Measurements from ENCODE around the gene RPP21.
A peak's percentile ranks its signal among the peaks of the same experiment; 100 is the strongest.

Gene RPP21

GRCh38 chr6:30344868-30345671 lies at the start of gene RPP21:
Gene RPP21 (plus strand): TSS chr6:30345156. CDS start chr6:30345172, 16 bp downstream.
- peak; percentile 83 for DNase-seq (ENCODE audit: low read depth)

DNA sequence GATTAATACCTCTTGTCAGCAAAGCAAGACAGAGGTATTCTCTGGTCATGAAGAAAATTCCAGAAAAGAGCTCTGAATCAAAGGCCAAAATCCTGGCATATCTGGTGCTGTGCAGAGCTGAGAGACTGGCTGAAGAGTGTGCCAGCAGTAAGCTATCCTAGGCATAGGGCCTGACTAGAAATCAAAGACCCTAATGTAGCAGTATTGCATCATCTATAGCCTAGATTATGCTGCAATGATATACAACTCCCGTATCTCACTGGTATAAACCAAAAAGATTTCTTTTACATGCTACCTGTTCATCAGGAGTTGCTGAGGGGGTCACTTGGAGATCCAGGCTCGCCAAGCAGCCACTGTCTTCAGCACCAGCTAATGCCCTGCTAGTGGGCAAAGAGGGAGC lies 49.1 kb upstream of the RPP21 start:
- no peak for DNase-seq (ENCODE audit: low read depth)

- DNase-seq (ENCODE audit: low read depth) = no peak
Observed at GRCh38 chr6:30304002-30304401, 41.0 kb upstream of the RPP21 start.

DNA sequence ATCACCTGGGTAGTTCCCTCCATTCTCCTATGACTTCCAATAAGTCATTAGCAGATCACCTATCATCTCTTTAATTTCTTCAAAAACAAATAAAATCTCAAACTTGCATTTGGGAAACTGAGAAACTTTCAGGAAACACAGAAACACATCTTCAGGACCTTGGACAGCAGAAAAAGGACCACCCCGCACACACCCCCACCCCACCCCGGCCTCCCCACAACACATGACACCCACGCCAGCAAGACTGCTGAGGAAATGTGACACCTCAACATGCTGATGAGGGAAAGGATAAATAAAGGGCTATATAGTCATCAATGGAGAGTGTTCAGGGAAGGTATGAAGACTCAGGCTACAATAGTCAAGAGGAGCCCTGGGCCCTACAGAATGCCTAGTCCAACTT lies 33.9 kb upstream of the RPP21 start:
- no peak for DNase-seq (ENCODE audit: low read depth)

DNA sequence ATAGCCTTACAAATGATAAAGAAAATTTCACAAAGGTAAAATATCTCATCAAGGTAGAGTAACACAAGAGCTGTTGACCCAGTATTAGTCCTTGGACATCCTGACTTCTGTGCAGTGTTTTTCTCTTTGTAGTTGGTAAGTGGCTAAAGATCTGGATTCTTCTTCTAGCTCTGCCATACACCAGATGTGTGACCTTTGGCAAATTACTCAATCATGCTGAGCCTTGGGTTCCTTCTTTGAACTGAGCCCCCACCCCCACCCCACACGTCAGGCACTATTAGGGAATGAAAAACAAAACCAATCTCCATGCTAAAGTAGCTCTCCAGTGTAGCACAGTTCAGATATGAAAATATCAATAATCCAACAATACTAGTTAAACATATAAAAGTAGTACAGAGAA lies 33.3 kb upstream of the RPP21 start:
- DNase-seq (ENCODE audit: low read depth) = no peak

- DNase-seq (ENCODE audit: low read depth) = no peak
Observed at GRCh38 chr6:30312266-30312665, 32.7 kb upstream of the RPP21 start.

- no peak for DNase-seq (ENCODE audit: low read depth)
Observed at GRCh38 chr6:30312676-30313321, 32.2 kb upstream of the RPP21 start.

GRCh38 chr6:30315156-30315555 lies 29.8 kb upstream of the RPP21 start:
- no peak for DNase-seq (ENCODE audit: low read depth)

- no peak for DNase-seq (ENCODE audit: low read depth)
Observed at GRCh38 chr6:30317913-30318589, 26.9 kb upstream of the RPP21 start.

DNA sequence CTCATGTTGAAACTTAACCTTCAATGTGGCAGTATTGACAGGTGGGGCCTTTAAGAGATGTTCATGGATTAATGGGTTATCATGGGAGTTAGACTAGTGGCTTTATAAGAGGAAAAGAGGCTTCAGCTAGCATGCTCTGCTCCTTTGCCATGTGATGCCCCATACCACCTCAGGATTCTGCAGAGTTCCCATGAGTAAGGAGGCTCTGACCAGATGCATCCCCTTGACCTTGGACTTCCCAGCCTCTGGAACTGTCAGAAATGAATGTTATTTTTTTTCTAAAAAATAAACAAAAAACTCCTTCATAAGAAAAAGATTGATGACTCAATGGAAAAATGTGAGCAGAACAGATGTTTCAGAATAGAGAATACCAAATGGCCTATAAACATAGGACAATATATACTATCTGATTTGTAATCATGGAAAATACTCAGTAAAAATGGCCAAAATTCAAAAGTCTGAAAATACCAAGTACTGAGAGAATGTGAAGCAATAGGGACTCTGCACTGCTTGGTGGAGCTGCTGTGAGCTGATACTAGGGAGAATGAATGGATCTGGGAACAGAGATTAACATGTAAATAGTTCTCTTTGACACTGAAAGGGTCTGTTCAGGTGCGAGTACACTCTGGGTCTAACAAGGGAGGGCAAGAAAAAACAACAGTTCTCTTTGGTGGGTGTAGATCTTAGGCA lies 25.7 kb upstream of the RPP21 start:
- DNase-seq (ENCODE audit: low read depth) = no peak

GRCh38 chr6:30321692-30322388 lies 23.1 kb upstream of the RPP21 start:
- DNase-seq (ENCODE audit: low read depth) = no peak

DNA sequence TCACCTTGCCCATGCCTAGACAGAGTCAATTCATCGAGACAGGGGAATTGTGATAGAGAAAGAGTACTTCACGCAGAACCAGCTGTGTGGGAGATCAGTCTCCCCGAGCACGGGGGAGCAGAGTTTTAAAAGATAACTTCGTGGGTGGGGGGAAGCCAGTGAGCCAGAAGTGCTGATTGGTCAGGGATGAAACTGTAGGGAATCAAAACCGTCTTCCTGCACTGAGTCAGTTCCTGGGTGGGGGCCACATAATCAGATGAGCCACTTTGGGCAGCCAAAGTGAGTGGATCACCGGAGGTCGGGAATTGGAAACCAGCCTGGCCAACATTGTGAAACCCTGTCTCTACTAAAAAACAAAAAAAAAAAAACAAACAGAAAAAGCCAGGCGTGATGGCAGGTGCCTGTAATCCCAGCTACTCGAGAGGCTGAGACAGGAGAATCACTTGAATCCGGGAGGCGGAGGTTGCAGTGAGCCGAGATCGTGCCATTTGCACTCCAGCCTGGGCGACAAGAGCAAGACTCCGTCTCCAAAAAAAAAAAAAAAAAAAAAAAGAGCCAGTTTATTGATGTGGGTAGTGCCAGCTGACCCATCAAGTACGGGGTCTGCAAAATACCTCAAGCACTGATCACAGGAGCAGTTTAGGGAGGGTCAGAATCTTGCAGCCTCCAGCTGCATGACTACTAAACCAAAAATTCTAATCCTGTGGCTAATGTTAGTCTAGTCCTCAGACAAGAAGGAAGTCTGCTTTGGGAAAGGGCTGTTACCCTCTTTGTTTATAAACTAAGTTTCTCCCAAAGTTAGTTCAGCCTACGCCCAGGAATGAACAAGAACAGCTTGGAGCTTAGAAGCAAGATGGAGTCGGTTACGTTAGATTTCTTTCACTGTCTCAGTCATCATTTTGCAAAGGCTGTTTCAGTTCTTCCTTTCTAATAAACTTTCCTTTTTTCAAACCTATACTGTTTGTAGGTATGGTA lies 22.1 kb upstream of the RPP21 start:
- no peak for DNase-seq (ENCODE audit: low read depth)

DNA sequence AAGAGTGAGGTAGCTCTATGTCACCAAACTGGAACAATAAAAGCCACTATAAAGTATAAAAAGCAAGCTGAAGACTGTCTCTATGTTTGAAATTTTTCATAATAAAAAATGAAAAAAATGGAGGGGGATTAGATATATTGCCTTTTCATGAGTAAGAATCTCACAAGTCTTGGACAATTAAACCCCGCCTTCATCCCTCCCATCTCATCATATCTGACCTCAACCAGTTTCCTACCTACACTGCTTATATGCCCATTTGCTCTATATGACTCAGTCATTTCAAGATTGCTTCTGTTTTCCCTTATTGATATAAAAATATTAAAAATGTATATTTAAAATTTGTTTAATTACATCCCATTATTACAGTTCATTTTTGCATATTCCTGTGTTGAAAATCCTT lies 21.1 kb upstream of the RPP21 start:
- DNase-seq (ENCODE audit: low read depth) = no peak

DNA sequence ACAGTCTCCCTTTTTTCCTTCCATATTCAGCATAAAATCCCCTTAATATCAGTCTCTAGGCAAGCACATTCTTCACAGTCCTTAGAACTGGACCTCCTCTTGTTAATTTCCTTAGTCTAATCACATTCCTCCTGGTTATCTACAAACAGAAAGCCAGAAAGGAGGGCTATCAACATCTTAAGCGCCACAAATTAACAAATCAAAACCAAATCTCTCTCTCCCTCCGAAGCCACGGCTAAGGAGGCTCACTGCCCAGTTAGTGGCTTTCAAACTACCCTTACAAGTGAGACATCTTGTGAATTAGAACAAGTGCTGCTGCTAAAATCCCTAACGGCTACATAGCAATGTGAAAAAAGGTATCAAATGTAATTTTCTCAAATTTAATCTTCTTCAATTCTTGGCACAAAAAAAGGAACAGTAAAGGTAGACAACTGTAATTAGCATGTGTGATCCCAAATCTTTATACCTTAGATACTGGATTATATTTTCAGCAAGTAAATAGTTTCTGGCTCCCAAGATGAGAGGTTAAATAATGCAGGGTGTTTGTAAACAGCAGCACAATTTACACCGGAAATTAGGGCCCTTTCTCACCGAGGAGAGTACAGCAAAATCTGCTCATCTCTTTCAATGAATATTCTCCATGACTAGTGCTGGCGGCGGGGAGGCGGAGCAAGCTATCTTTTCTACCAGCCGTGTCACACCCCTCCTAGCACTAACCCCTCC lies 19.6 kb upstream of the RPP21 start:
- DNase-seq (ENCODE audit: low read depth) = peak; percentile 67

- DNase-seq (ENCODE audit: low read depth) = peak; percentile 52
Observed at GRCh38 chr6:30325873-30326525, 19.0 kb upstream of the RPP21 start.

DNA sequence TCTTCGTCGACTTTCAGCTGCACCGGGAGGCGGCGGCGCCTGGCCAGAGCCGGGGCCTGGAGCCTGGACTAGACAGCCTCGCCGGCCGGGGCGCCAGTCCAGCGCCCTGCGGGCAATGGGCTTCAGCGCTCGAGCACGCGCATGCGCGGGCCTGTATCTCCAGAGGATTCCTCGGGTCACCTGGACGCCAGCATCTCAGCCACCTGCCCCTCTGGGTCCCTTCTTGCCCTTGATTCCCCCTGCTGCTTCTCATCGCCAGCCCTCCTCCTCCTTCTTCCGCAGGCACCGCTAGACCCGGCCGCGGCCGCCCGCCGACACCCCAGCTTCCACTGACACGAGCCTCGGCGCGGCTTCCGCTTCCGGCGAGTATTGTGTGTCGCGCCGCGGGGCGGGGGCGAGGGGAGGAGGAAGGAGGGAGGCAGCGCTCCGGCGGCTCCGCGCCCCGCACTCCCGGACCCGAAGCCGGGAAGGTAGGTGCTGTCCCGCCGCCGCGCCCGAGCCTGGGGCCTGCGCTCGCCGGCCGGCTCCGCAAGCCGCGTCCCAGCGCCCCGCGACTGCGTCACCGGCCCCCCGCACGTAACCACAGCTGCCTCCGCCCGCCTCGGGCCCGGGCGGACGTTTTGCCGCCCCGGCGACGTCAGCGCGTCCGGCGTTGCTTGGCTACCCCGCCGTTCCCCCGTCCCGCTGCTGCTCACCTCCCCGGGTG lies 18.3 kb upstream of the RPP21 start, which contains the start of gene TRIM39:
Gene TRIM39, plus strand, starts transcription at position 402 of the 706 bp plus-strand sequence. CDS start 2,391 bp downstream, outside the sequence.
- DNase-seq (ENCODE audit: low read depth) = peak; percentile 85

DNA sequence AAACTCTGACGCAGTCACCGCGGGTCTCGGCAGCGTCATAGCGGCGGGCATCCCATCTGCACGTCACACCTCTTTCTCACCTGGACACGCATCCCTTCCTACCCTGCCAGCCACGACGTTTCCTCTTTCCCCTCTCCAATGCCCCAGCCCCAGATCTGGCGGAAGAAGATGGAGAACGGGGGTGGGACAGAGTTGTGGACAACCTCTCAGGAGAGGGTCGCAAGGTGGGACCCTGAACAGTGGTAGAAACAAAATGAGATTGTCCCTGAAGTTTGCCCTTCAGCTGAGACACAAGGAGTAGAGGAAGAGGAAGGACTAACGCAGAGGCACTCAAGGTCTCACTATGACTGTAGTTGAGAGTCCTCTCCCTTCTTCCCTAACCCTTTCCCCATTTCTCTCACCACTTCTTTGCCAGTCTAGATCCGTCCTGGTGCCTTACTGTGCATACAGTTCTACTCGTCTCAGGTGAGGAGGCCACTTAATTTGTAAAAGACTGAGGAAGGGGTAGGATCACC lies 17.7 kb upstream of the RPP21 start:
- no peak for DNase-seq (ENCODE audit: low read depth)

DNA sequence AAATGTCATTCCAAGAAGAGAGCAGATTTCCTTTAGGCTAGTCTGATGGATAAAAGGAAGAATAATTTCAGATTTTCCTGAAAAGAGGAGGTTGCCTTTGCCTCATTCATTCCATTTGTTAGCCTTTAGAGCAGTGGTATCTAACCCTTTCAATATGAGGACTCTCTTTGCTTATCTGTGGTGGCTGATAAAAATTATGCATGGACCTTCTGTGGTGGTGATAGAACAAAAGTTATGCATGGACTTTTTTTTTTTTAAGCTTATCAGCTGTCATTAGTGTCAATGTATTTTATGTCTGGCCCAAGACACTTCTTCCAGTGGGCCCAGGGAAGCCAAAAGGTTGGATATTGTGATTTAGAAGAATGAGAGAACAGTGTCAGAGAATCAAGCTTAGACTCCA lies 16.6 kb upstream of the RPP21 start:
- no peak for DNase-seq (ENCODE audit: low read depth)

Data from activated T-cell treated with anti-CD3 and anti-CD28 coated beads for 1 hour (primary cell).